ENCODE measurements around the gene GLE1.

GLE1 gene

DNA sequence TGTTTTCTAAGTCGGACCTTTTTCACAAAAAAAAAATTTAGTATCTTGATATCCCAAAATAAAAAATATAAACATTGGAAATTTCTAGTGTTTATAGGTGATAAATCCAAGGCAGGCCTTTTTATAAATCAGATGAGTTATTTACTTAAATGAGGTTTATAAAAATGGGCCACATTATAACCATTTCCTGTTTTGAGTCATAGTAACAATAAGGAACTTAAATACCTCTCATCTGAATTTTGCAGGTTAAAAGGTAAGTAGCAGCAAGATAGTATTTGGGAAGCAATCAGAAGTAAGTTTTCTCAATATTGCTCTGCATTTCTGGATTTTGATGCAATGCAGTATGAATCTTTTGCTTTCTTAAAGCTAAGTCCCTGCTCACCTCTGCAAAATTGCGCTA is 51.8 kb downstream of the GLE1 start:
- no peak for TF ChIP-seq POLR2AphosphoS5 (IDR thresholded peaks at IDR 0.05; ENCODE audit: low read depth)
- TF ChIP-seq, protein P1, sequence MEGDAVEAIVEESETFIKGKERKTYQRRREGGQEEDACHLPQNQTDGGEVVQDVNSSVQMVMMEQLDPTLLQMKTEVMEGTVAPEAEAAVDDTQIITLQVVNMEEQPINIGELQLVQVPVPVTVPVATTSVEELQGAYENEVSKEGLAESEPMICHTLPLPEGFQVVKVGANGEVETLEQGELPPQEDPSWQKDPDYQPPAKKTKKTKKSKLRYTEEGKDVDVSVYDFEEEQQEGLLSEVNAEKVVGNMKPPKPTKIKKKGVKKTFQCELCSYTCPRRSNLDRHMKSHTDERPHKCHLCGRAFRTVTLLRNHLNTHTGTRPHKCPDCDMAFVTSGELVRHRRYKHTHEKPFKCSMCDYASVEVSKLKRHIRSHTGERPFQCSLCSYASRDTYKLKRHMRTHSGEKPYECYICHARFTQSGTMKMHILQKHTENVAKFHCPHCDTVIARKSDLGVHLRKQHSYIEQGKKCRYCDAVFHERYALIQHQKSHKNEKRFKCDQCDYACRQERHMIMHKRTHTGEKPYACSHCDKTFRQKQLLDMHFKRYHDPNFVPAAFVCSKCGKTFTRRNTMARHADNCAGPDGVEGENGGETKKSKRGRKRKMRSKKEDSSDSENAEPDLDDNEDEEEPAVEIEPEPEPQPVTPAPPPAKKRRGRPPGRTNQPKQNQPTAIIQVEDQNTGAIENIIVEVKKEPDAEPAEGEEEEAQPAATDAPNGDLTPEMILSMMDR (IDR thresholded peaks at IDR 0.05; ENCODE audit: insufficient read depth, low read length), result no peak
- TF ChIP-seq SPI1 (IDR thresholded peaks at IDR 0.05; ENCODE audit: borderline replicate concordance, low read depth), result no peak
- TF ChIP-seq GABPA (IDR thresholded peaks at IDR 0.05; ENCODE audit: low read depth), result no peak
- TF ChIP-seq REST (IDR thresholded peaks at IDR 0.05; ENCODE audit: insufficient replicate concordance, low read depth), result no peak
- Histone ChIP-seq H3K27me3 (ENCODE audit: insufficient read depth, poor library complexity, severe bottlenecking) (no peaks in the 10 kb centered on the region), H3K4me3 (replicated peaks; ENCODE audit: insufficient read depth, low read length) (no peak overlapping the region), H3K27ac (replicated peaks) (no peak overlapping the region)
- DNase-seq (ENCODE audit: low read depth in 1 of 2, low spot score in 1 of 2), result no peak

- no peak overlapping the region for H3K27ac ChIP-seq (replicated peaks)
Observed at GRCh38 chr9:128556926-128557634, 52.6 kb downstream of the GLE1 start.

More at GRCh38 chr9:128556926-128557634, 52.6 kb downstream of the GLE1 start:
- Histone ChIP-seq H3K27me3 (ENCODE audit: insufficient read depth, poor library complexity, severe bottlenecking) (no peaks in the 10 kb centered on the region), H3K4me3 (replicated peaks; ENCODE audit: insufficient read depth, low read length) (no peak overlapping the region)
- no peak for DNase-seq (ENCODE audit: low read depth in 1 of 2, low spot score in 1 of 2)
- TF ChIP-seq SPI1 (IDR thresholded peaks at IDR 0.05; ENCODE audit: borderline replicate concordance, low read depth) (no peak), REST (IDR thresholded peaks at IDR 0.05; ENCODE audit: insufficient replicate concordance, low read depth) (no peak), POLR2AphosphoS5 (IDR thresholded peaks at IDR 0.05; ENCODE audit: low read depth) (no peak), GABPA (IDR thresholded peaks at IDR 0.05; ENCODE audit: low read depth) (no peak)
- TF ChIP-seq, protein P1 (IDR thresholded peaks at IDR 0.05; ENCODE audit: insufficient read depth, low read length), result no peak

Data from HL-60 (cell line).